IPS-NIHi7 (cell line): ENCODE data around the gene CKM.
"Not testable (repeated sequence)": the region's sequence is repeated elsewhere in the genome, so short reads cannot be mapped to it uniquely, and the experiment has no call there.

Experiments used
- DNase-seq: peaks from one replicate; pipeline ENCODE4 v3.0.0; 2012; ENCODE audit warnings: mixed read lengths; ENCODE audit errors: extremely low spot score

The CKM gene

DNA sequence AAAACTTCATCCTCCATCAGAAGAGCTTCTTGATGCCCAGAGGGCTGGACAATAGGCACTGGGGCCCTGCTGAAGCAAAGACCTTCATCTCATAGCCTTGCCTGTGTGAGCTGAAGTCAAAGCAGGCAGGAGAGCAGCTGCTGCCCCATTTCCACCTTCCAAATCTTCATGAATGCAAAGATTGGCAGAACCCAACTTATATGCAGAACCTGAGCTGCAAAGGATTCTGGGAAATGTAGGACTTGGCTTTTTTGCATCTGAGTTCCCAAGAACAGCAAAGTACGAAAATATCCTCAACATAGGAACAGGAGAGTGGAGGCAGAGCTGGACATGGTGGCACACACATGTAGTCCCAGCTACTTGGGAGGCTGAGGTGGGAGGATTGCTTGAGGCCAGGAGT, 30.8 kb downstream of the CKM start:
- DNase-seq: no peak

DNA sequence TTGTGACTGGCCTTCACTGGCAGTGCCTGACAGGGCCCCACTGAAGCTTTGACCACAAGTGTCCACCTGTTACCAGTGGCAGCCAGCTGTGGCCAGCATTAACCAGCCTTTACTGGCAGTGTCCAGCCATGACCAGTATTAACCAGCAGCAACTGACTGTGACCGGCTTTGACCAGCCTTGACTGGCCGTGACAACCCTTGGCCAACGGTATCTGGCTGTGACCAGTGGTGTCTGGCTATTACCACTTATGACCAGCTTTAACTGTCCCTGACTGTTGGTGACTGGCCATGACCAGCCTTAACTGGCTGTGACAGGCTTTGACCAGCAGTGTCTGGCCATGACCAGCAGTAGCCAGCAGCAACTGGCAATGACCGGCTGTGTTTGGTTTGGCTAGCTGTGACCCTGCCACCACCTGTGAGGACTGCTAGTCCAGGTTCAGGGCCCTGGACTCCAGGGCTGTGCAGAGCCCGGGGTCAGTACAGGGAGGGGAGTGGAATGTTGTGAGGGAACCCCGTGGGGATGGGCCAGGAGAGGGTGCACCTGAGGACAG, 32.2 kb downstream of the CKM start:
- DNase-seq: no peak

DNA sequence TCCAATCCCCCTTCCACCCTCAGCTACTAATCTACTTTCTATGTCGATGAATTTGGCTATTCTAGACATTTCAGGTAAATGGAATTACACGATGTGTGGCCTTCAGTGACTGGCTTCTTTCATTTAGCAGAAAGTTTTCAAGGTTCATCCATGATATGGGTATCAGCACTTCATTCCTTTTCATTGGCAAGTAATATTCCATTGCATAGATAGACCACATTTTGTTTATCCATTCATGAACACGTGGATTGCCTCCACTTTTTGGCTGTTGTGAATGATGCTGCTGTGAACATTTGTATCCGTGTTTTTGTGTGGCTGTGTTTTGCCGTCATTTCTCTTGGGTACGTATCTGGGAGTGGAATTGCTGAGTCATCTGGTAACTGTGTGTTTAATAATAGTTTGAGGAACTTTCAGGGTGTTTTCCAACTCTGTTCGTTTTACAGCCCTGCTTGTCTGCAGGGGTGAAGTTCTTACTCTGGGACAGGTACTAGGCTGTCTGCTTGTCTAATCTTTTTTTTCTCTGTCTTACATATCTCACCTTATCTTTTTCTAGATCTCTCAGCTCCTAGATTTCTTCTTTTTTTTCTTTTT, 39.1 kb downstream of the CKM start:
- DNase-seq: no peak

DNA sequence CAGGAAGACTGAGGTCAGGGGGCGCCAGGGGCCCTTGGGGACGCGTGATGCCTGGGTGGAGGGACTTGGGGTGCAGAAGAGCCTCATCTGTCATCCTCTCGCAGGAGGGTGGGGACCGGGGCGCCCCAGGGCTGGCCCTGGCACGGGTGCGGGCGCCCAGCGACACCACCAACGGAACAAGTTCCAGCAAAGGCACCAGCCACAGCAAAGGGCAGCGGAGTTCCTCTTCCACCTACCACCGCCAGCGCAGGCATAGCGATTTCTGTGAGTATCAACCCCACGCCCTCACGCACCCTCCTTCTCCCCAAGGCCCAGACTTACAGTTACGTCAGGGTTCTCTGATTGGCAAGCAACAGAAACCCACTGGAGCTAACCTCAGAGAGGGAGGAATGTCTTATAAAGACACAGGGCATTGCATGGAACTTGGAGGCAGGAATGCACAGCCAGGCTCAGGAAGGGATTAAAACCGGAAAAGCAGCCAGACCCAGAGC, 42.2 kb downstream of the CKM start:
- DNase-seq: no peak

DNA sequence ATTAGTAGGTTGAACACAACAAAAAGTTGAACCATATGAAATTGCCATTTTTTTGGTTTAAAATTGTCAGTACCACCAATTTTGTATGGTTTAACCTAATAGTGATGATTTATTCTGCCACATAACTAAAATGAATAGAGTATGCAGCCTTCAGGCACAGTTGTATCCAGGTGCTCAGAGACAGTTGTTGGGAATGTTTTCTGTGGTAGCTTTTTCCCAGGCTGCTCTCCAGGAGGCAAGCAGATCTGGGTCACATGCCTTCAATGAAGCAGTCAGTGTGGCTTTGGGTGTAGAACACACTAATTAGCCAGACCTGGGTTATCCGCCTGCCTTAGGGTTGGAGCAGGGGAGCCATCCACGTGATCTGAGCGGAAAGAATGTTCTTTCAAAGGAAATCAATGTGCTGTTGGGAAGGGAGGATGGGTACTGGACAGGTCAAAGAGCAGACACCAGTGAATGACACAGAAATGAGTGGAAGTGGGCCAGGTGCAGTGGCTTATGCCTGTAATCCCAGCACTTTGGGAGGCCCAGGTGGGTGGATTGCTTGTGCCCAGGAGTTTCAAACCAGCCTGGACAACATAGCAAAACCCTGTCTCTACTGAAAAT, 43.0 kb downstream of the CKM start:
- no peak for DNase-seq

DNA sequence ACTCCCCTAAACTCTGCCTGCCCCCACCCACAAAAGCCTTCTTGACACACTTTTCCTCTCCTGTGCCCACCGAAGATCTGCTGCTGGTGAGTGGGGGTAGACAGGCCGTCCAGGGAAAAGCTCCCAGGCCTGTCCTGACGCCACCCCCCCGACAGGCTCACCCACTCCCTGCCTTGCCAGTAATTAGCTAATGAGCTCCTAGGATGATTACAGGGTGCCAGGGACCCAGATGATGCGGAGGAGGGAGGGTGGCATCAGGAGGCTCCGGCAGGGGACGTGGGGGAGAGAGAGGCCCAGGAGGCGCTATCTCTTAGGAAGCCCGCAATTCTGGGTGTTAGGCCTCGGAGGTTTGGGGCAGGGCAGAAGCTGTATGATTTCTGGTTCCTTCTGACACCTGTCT, 44.6 kb downstream of the CKM start:
- no peak for DNase-seq

DNA sequence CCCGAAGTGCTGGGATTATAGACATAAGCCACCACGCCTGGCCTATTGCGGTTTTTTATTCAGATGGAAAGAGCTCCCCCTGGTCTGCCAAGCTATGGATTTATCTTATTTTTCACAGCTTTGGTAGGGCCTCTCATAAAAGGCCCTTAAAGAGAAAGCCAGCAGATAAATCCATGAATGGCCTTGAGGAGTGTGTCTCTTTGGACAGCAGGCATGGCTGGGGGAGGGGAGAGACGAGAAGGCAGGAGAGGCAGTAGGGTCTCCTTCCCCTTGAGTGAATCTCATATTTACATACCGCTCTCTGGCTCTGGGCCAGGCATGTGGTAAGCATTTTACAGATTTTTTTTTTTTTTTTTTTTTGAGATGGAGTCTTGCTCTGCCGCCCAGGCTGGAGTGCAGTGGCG, 46.4 kb downstream of the CKM start:
- DNase-seq: no peak

DNA sequence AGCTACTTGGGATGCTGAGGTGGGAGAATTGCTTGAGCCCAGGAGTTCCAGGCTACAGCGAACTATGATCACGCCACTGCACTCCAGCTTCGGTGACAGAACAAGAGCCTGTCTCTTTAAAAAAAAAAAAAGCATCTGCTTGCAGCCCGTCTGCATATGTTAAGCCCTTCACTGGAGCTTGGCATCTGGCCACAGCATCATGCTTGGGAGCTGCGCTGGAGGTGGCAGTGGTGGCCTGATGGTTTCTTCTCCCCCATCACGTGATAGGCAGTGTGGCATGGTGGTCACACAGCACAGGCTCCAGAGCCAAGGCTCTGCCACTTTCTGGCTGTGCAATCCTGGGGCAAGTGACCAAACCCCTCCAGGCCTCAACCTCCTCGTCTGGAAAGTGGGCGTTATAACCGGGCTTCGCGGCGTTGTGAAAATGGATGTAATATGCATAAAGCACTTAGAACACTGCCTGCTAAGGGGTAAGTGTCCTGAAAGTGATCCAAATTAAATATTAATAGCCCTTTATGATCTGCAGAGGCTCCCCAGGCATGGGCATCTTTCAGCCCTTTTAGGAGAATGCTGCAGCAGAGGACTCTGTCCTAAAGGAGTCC, 47.2 kb downstream of the CKM start:
- no peak for DNase-seq

DNA sequence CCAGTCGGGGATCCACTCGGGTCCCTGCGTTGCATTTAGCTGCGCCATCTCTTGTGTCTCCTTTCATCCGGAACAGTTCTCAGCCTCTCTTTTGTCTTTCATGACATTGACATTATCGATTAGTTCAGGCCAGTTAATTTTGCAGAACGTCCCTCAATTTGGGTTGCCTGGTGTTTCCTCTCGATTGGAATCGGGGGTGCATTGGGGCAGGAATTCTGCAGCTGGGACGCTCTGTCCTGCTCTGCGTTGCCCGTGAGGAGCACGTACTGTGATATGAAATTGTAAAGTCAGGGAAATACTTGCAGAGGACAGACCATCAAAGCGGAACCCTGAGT, 49.2 kb downstream of the CKM start:
- DNase-seq: no peak

DNA sequence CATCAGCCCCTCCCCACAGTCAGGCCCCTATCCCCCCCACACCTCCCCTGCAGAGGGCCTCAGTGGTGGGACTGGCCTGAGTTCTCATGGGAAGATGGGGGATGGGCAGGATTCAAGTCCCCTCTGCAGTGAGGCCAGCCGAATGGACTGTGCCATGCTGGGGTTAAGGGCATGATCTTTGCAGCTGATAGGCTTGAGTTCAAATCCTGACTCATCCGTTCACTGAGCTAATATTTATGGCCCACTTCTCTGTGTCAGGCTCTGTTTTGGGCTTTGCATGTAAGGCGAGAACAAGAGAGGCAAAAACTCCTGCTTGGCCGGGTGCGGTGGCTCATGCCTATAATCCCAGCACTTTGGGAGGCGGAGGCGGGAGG, 51.0 kb downstream of the CKM start:
- DNase-seq: no peak

DNA sequence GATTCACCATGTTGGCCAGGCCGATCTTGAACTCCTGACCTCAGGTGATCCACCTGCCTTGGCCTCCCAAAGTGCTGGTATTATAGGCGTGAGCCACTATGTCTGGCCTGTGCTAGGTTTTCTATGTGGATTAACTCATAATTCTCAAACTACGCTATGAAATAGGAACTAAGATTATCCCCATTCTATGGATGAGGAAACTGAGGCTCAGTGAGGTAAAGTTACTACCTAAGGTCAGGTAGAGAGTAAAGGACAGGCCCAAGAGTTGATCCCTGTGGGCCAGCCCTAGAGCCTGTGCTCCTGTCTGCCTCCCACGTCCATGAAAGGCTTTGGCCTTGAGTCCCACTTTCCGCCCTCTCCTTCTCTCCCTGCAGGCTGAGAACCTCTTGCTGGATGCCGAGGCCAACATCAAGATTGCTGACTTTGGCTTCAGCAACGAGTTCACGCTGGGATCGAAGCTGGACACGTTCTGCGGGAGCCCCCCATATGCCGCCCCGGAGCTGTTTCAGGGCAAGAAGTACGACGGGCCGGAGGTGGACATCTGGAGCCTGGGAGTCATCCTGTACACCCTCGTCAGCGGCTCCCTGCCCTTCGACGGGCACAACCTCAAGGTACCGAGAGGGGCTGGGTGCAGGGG, 51.5 kb downstream of the CKM start:
- no peak for DNase-seq

DNA sequence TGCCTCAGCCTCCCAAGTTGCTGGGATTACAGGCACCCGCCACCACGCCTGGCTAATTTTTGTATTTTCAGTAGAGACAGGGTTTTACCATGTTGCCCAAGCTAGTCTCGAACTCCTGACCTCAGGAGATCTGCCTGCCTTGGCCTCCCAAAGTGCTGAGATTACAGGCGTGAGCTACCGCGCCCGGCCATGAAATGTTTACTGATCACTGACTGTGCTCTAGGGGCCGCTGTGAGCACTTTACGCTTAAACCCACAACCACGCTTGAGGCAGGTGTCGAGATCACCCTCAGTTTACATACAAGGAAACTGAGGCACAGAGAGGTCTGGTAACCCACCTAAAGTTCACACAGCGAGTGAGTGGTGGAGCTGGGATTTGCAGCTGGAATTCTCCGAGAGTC, 52.7 kb downstream of the CKM start:
- DNase-seq: not testable (repeated sequence)

DNA sequence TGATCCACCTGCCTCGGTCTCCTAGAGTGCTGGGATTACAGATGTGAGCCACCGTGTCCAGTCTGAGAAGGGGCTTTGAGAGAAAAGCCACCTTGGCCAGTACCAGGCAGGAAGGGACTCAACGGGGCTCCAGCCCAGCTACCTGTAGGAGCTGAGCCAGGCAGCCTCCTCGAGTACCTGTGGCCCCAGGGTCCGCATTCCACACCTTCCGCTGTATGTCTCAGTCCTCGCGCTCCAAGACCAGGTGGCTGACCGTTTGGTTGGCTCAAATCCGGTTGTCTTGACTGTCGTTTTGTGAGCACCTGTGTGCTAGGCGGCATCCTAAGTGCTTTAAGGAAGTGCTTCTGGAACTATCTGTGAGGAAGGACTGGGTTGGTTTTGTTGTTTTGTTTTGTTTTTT, 55.4 kb downstream of the CKM start:
- no peak for DNase-seq

DNA sequence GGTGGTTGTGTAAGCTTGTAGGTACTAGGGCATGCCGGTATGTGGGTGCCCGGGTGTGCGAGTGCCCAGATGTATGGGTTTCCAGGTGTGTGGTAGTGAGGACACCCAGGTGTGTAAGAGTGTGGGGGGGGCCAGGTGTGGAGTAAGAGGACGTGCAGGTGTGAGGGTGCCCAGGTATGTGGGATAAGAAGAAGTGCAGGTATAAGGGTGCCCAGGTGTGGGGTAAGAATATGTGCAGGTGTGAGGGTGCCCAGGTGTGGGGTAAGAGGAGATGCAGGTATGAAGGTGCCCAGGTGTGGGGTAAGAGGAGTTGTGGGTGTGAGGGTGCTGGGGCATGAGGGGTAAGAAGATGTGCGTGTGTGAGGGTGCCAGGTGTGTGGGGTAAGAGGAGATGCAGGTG, 57.3 kb downstream of the CKM start:
- DNase-seq: no peak

DNA sequence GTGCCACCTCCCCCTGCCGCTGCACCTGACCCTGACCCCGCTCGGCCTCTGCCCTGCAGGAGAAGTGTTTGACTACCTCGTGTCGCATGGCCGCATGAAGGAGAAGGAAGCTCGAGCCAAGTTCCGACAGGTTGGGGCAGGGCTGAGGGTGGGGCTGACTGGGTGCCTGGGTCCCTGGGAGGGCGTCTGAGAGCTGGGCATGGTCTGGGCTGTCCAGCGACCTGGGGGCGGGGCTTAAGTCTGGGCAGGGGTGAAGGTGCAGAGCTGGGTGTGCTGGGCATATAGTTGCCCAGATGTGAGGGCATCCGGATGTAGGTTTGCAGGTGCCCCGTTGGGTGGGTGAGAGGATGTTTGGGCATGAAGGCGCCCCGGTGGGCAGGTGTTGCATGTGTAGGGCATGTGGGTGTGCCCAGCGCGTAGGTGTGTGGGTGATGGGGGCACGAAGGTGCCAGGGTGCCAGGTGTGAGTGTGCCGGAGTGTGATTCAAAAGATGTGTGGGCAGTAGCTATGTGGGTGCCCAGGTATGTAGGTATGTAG, 57.8 kb downstream of the CKM start:
- DNase-seq: no peak

DNA sequence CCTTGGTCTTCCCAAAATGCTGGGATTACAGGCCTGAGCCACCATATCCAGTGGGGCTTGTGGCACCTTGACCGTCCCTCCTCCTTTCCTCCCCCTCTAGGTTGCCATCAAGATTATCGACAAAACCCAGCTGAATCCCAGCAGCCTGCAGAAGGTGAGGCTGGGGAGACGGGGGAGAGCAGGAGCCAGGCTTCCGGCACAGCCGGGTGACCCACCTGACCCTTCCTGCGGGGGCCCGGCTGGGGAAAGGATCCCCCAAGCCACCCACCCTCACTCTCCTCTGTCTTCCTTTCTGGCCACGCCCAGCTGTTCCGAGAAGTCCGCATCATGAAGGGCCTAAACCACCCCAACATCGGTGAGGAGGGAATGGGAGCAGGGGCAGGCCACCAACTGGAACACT, 59.7 kb downstream of the CKM start:
- no peak for DNase-seq

DNA sequence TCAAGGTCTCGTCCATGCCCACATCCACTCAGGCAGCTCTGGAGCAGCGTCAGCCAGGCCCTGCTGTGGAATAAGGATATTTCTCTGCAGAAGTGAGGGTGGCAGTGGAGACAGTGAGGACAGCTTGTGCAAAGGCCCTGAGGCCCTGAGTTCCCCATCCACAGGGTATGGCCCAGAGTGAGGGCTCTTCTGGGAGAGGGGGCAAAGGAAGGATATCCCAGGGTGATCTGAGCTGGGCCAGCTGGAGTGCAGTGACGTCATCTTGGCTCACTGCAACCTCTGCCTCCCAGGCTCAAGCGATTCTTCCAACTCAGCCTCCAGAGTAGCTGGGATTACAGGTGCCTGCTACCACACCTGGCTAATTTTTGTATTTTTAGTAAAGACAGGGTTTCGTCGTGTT, 60.1 kb downstream of the CKM start:
- no peak for DNase-seq

DNA sequence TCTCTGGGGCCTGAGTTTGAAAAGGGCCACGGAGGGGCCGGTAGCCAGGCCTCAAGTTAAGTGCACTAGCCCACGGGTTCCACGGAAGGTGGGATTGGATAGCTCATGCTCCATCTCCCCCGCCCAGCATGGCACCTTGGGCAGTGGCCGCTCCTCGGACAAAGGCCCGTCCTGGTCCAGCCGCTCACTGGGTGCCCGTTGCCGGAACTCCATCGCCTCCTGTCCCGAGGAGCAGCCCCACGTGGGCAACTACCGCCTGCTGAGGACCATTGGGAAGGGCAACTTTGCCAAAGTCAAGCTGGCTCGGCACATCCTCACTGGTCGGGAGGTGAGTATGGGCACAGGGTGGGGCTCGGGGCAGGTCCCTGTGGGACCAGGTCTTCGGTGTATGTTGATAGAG, 63.8 kb downstream of the CKM start:
- no peak for DNase-seq

DNA sequence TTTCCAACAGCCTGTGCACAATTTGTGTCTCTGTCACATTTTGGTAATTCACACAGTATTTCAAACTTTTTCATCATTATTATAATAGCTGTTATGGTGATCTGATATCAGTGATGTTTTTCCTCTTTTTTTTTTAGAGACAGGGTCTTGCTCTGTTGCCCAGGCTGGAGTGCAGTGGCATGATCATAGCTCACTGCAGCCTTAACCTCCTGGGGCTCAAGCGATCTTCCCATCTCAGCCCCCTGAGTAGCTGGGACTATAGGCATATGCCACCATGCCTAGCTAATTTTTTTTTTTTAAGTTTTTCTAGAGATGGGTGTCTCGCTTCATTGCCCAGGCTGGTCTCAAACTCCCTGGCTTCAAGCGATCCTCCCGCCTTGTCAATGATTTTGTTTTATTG, 65.8 kb downstream of the CKM start:
- no peak for DNase-seq
